Urinary bladder (tissue), 4 donors: Measurements from ENCODE around the gene SDCCAG8. TPM values are rescaled to one million over a fixed set of nuclear protein-coding genes. Genes with fewer than 3 reads are reported as not detected.

Experiments
- DNase-seq: peaks from one replicate; pipeline ENCODE4 v3.0.0-alpha.2; 2015; ENCODE audit errors: extremely low spot score
- H3K27ac ChIP-seq: one replicate; pipeline ENCODE4 v1.5.1; 2013; ENCODE audit warnings: low read depth, mild to moderate bottlenecking, moderate library complexity
- H3K36me3 ChIP-seq: one replicate; pipeline ENCODE4 v1.6.1; 2013; ENCODE audit warnings: mild to moderate bottlenecking, moderate library complexity; ENCODE audit not compliant: insufficient read depth
- H3K4me1 ChIP-seq: one replicate; pipeline ENCODE4 v1.6.1; 2013; ENCODE audit warnings: mild to moderate bottlenecking, moderate library complexity; ENCODE audit not compliant: insufficient read depth
- H3K4me3 ChIP-seq: one replicate; pipeline ENCODE4 v1.5.1; 2013; ENCODE audit warnings: low read depth, low read length
- WGBS: extraction: QIAGEN DNeasy Blood & Tissue Kit; methylation state at CpG from one replicate; pipeline ENCODE4 v1.1.7; 2013; 5-methylcytosine and 5-hydroxymethylcytosine counted together
- polyA plus RNA-seq: library from polyadenylated mRNA; stranded (reverse); fragments of 200-250 nt; gene quantifications from one replicate; pipeline ENCODE4 v1.2.3, GENCODE V29; 2013
- total RNA-seq: library from RNA; depleted of rRNA; stranded (reverse); fragments of >200 nt; gene quantifications from one replicate; pipeline ENCODE4 v1.2.3, GENCODE V29; 2014
- donor health status: healthy with polysubstance abuse.
- donor health status: healthy.

The SDCCAG8 gene
- total and polyA plus RNA-seq, 2 donors = 19.0 to 85.5 TPM

- Histone ChIP-seq H3K4me3 (no peak overlapping the region), H3K36me3 (no peaks in the 10 kb centered on the region), H3K4me1 (no peaks in the 10 kb centered on the region), H3K27ac (no peak overlapping the region)
- WGBS = 96% methylated on average over 1 of the region's 1 CpG
- DNase-seq = no peak
These were observed 253.1 kb downstream of the SDCCAG8 start for GRCh38 chr1:243508943-243509342.

GRCh38 chr1:243510928-243511327 is 255.1 kb downstream of the SDCCAG8 start:
- no peak for DNase-seq
- H3K4me3 ChIP-seq = no peak overlapping the region
- no peaks in the 10 kb centered on the region for H3K4me1 ChIP-seq
- no peak overlapping the region for H3K27ac ChIP-seq
- H3K36me3 ChIP-seq = no peaks in the 10 kb centered on the region
- WGBS = 95% methylated on average over 3 of the region's 3 CpGs

GRCh38 chr1:243513726-243514491 is 258.1 kb downstream of the SDCCAG8 start:
- H3K4me3 ChIP-seq = no peak overlapping the region
- no peaks in the 10 kb centered on the region for H3K4me1 ChIP-seq
- no peaks in the 10 kb centered on the region for H3K36me3 ChIP-seq
- no peak overlapping the region for H3K27ac ChIP-seq
- WGBS = 73% methylated on average over 7 of the region's 7 CpGs
- no peak for DNase-seq

GRCh38 chr1:243514927-243515326 is 259.1 kb downstream of the SDCCAG8 start:
- 92% methylated on average over 1 of the region's 1 CpG for WGBS
- Histone ChIP-seq H3K4me3 (no peak overlapping the region), H3K4me1 (no peaks in the 10 kb centered on the region), H3K27ac (no peak overlapping the region), H3K36me3 (no peaks in the 10 kb centered on the region)
- no peak for DNase-seq

- H3K4me1 ChIP-seq = no peaks in the 10 kb centered on the region
- H3K27ac ChIP-seq = no peak overlapping the region
- DNase-seq = no peak
- H3K4me3 ChIP-seq = no peak overlapping the region
- 71% methylated on average over 1 of the region's 1 CpG for WGBS
- no peaks in the 10 kb centered on the region for H3K36me3 ChIP-seq
These were observed 265.0 kb downstream of the SDCCAG8 start for GRCh38 chr1:243520831-243521230.

- Histone ChIP-seq H3K36me3 (no peaks in the 10 kb centered on the region), H3K4me1 (no peaks in the 10 kb centered on the region), H3K27ac (no peak overlapping the region), H3K4me3 (no peak overlapping the region)
- WGBS = 83% methylated on average over 5 of the region's 5 CpGs
- DNase-seq = no peak
These were observed 267.9 kb downstream of the SDCCAG8 start for GRCh38 chr1:243523766-243524165.

GRCh38 chr1:243525085-243525487 is 269.2 kb downstream of the SDCCAG8 start:
- no peaks in the 10 kb centered on the region for H3K4me1 ChIP-seq
- H3K4me3 ChIP-seq = no peak overlapping the region
- 73% methylated on average over 2 of the region's 2 CpGs for WGBS
- no peak for DNase-seq
- H3K36me3 ChIP-seq = no peaks in the 10 kb centered on the region
- H3K27ac ChIP-seq = no peak overlapping the region

GRCh38 chr1:243526180-243526579 is 270.3 kb downstream of the SDCCAG8 start:
- no peak overlapping the region for H3K4me3 ChIP-seq
- DNase-seq = no peak
- no peaks in the 10 kb centered on the region for H3K4me1 ChIP-seq
- no peaks in the 10 kb centered on the region for H3K36me3 ChIP-seq
- H3K27ac ChIP-seq = no peak overlapping the region
- WGBS = 95% methylated on average over 7 of the region's 7 CpGs

GRCh38 chr1:243528459-243529121 is 272.7 kb downstream of the SDCCAG8 start:
- no peak for DNase-seq
- whole genome bisulfite sequencing = over 99% methylated on average over 2 of the region's 2 CpGs
- H3K4me1 ChIP-seq = no peaks in the 10 kb centered on the region
- no peak overlapping the region for H3K27ac ChIP-seq
- no peak overlapping the region for H3K4me3 ChIP-seq
- no peaks in the 10 kb centered on the region for H3K36me3 ChIP-seq

- no peak overlapping the region for H3K27ac ChIP-seq
- DNase-seq = no peak
- no peak overlapping the region for H3K4me3 ChIP-seq
- H3K36me3 ChIP-seq = no peaks in the 10 kb centered on the region
- no peaks in the 10 kb centered on the region for H3K4me1 ChIP-seq
- 86% methylated on average over 4 of the region's 4 CpGs for WGBS
These were observed 273.7 kb downstream of the SDCCAG8 start for GRCh38 chr1:243529512-243529911.

GRCh38 chr1:243535014-243535413 is 279.2 kb downstream of the SDCCAG8 start:
- WGBS = 100% methylated on average over 1 of the region's 1 CpG
- no peaks in the 10 kb centered on the region for H3K4me1 ChIP-seq
- H3K27ac ChIP-seq = no peak overlapping the region
- no peak for DNase-seq
- no peaks in the 10 kb centered on the region for H3K36me3 ChIP-seq
- H3K4me3 ChIP-seq = no peak overlapping the region

- no peak overlapping the region for H3K4me3 ChIP-seq
- no peak for DNase-seq
- no peak overlapping the region for H3K27ac ChIP-seq
- peaks cover 1% of the 10 kb centered on the region for H3K36me3 ChIP-seq
- H3K4me1 ChIP-seq = no peaks in the 10 kb centered on the region
These were observed 283.8 kb downstream of the SDCCAG8 start for GRCh38 chr1:243539636-243540035.

- DNase-seq = no peak
- WGBS = 71% methylated on average over 7 of the region's 7 CpGs
- Histone ChIP-seq H3K4me1 (no peaks in the 10 kb centered on the region), H3K4me3 (no peak overlapping the region), H3K36me3 (peaks cover 2% of the 10 kb centered on the region), H3K27ac (no peak overlapping the region)
These were observed 287.0 kb downstream of the SDCCAG8 start for GRCh38 chr1:243542739-243543415.

GRCh38 chr1:243543501-243543900 is 287.7 kb downstream of the SDCCAG8 start:
- Histone ChIP-seq H3K27ac (no peak overlapping the region), H3K4me3 (no peak overlapping the region), H3K4me1 (no peaks in the 10 kb centered on the region), H3K36me3 (peaks cover 2% of the 10 kb centered on the region)
- 83% methylated on average over 2 of the region's 2 CpGs for whole genome bisulfite sequencing
- no peak for DNase-seq
